ENCODE measurements around the gene GRM8. TPM values are rescaled to one million over a fixed set of nuclear protein-coding genes. Genes with fewer than 3 reads are reported as not detected.
A peak's percentile ranks its signal among the peaks of the same experiment; 100 is the strongest.

Gene GRM8
- total and polyA plus RNA-seq, 9 of the 15 experiments (the other 6 are each of a cell fraction or from before 2014, with no cell fraction given) = 0.13 TPM; not detected in 7

DNA sequence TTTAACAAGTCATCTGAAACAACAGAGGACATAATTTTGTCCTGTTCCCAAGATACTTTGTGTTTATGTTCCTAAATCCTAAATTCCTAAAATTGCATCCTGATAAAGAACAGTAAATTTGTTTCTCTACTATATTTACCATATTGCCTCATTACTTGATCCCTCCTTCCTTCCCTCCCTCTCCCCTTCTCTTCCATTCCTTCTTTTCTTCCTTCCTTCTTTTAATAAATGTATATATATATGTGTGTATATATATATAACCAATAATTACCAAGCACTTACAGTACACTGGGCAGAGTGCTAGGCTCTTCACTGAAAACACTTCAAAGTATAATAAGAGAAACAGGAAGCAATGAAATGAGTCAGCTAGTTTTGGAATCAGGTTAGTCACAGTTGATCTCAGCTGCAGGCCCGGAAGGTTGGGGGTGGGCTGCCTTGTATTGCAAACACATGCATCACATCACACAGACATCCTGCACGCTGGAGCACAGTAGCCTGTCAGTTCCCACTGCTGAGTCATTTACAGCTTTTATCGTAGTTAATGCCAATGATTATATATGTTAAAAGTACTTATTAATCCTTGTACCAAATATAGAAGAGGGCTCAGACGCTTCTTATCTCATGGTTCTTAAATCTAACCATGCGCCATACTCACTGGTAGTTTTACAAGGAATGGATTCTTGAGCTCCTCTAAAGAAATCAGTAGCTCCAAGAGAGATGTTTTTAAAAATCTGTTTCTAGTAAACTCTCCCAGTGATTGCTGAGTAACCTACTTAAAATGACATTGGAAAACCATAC lies 551.7 kb downstream of the GRM8 start (continued):
- no peak for TF ChIP-seq MYBL2 (IDR thresholded peaks at IDR 0.05; ENCODE audit: low read depth)
- no peak for TF ChIP-seq MYBL2 (CRISPR knock-in tag; IDR thresholded peaks at IDR 0.05; ENCODE audit: borderline replicate concordance)
- TF ChIP-seq SMAD2 (IDR thresholded peaks at IDR 0.05; ENCODE audit: low read depth, low read length) = no peak
- TF ChIP-seq SAFB2 (IDR thresholded peaks at IDR 0.05; ENCODE audit: borderline replicate concordance, low read depth, low read length, severe bottlenecking) = no peak
- TF ChIP-seq ZNF707 (CRISPR knock-in tag; conservative IDR thresholded peaks at IDR 0.05) = no peak
- TF ChIP-seq HBP1 (CRISPR knock-in tag; IDR thresholded peaks at IDR 0.05) = 0 out of 2 replicates have a peak, but pooled peaks have one; percentile 58
- TF ChIP-seq, protein P1, sequence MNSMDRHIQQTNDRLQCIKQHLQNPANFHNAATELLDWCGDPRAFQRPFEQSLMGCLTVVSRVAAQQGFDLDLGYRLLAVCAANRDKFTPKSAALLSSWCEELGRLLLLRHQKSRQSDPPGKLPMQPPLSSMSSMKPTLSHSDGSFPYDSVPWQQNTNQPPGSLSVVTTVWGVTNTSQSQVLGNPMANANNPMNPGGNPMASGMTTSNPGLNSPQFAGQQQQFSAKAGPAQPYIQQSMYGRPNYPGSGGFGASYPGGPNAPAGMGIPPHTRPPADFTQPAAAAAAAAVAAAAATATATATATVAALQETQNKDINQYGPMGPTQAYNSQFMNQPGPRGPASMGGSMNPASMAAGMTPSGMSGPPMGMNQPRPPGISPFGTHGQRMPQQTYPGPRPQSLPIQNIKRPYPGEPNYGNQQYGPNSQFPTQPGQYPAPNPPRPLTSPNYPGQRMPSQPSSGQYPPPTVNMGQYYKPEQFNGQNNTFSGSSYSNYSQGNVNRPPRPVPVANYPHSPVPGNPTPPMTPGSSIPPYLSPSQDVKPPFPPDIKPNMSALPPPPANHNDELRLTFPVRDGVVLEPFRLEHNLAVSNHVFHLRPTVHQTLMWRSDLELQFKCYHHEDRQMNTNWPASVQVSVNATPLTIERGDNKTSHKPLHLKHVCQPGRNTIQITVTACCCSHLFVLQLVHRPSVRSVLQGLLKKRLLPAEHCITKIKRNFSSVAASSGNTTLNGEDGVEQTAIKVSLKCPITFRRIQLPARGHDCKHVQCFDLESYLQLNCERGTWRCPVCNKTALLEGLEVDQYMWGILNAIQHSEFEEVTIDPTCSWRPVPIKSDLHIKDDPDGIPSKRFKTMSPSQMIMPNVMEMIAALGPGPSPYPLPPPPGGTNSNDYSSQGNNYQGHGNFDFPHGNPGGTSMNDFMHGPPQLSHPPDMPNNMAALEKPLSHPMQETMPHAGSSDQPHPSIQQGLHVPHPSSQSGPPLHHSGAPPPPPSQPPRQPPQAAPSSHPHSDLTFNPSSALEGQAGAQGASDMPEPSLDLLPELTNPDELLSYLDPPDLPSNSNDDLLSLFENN (IDR thresholded peaks at IDR 0.05; ENCODE audit: low read depth in 2 of 2, low read length in 2 of 2) = peak in 1 of 2 experiments; percentile 87; a peak in 2 of 4 replicates
- no peak for TF ChIP-seq GATA2 (CRISPR knock-in tag; IDR thresholded peaks at IDR 0.05)

Measured in K562 (cell line).